ENCODE results near the gene P2RY6. TPM values are rescaled to one million over a fixed set of nuclear protein-coding genes. Genes with fewer than 3 reads are reported as not detected.

Gene P2RY6
- total RNA-seq, 1 experiment from 2014 or later, result 0.15 TPM

- no peaks in the 10 kb centered on the region for H3K27me3 ChIP-seq (ENCODE audit: insufficient read depth, low read length)
- ChIA-PET RAD21 (ENCODE audit: low non-redundant PET in 1 of 2, low total read pairs in 2 of 2, uncharacterized antibody in 2 of 2, unreplicated experiment in 2 of 2) (interaction anchor here in 1 of 2 experiments (0.6 to 1.0 kb wide), 3 partner anchors 47 to 100 kb away, joined by 3 to 4 read pairs (median 3); partner anchors contain the start of gene FCHSD2), CTCF (interaction anchor here (0.6 to 2.9 kb wide), 9 partner anchors 9 to 411 kb away, joined by 3 to 10 read pairs (median 4); no protein-coding TSS in a partner anchor), POLR2A (no interaction called here)
- H4K20me1 ChIP-seq (ENCODE audit: insufficient read depth), result no peaks in the 10 kb centered on the region
- H3K79me2 ChIP-seq (ENCODE audit: insufficient read depth, low read length), result no peaks in the 10 kb centered on the region
- peaks cover 0 to 26% of the 10 kb centered on the region in 2 experiments; a peak in 1 of 4 replicates for H3K4me1 ChIP-seq (ENCODE audit: control insufficient read depth in 1 of 2, insufficient read depth in 2 of 2, low read length in 2 of 2)
- peak; percentile 65 for DNase-seq (ENCODE audit: low read depth, low spot score)
- H3K9me2 ChIP-seq (ENCODE audit: insufficient read depth), result no peaks in the 10 kb centered on the region
- peak overlapping the region; percentile 36; the same call in 1 of the 2 replicates for H3K9ac ChIP-seq (ENCODE audit: low read length)
- no peaks in the 10 kb centered on the region for H3K36me3 ChIP-seq (ENCODE audit: control insufficient read depth in 1 of 2, insufficient read depth in 2 of 2, low read length in 2 of 2)
- H3K9me3 ChIP-seq (ENCODE audit: control insufficient read depth in 1 of 2, insufficient read depth in 1 of 2, low read depth in 1 of 2, low read length in 2 of 2), result no peaks in the 10 kb centered on the region
- ATAC-seq, result peak; percentile 93
- intact Hi-C loops (cut with micrococcal nuclease), result loop anchor here (1.0 to 5.0 kb wide), 4 partner anchors 47 to 411 kb away; no protein-coding TSS in a partner anchor
- H3K4me3 ChIP-seq (replicated peaks in 1 of 2; ENCODE audit: low read depth in 1 of 2, low read length in 2 of 2), result peak overlapping the region; percentile 42 to 48
- TF ChIP-seq RAD21 (IDR thresholded peaks at IDR 0.05; ENCODE audit: low read depth) (peak; percentile 93), POLR2AphosphoS5 (IDR thresholded peaks at IDR 0.05; ENCODE audit: low read depth, low read length) (peak; percentile 40; the same call in 1 of the 2 replicates), YY1 (IDR thresholded peaks at IDR 0.05; ENCODE audit: extremely low read depth, insufficient replicate concordance, low read depth, low read length) (peak; percentile 28), ELF1 (IDR thresholded peaks at IDR 0.05; ENCODE audit: borderline replicate concordance, low read depth) (peak; percentile 91; the same call in 1 of the 2 replicates)
- TF ChIP-seq, protein P1, sequence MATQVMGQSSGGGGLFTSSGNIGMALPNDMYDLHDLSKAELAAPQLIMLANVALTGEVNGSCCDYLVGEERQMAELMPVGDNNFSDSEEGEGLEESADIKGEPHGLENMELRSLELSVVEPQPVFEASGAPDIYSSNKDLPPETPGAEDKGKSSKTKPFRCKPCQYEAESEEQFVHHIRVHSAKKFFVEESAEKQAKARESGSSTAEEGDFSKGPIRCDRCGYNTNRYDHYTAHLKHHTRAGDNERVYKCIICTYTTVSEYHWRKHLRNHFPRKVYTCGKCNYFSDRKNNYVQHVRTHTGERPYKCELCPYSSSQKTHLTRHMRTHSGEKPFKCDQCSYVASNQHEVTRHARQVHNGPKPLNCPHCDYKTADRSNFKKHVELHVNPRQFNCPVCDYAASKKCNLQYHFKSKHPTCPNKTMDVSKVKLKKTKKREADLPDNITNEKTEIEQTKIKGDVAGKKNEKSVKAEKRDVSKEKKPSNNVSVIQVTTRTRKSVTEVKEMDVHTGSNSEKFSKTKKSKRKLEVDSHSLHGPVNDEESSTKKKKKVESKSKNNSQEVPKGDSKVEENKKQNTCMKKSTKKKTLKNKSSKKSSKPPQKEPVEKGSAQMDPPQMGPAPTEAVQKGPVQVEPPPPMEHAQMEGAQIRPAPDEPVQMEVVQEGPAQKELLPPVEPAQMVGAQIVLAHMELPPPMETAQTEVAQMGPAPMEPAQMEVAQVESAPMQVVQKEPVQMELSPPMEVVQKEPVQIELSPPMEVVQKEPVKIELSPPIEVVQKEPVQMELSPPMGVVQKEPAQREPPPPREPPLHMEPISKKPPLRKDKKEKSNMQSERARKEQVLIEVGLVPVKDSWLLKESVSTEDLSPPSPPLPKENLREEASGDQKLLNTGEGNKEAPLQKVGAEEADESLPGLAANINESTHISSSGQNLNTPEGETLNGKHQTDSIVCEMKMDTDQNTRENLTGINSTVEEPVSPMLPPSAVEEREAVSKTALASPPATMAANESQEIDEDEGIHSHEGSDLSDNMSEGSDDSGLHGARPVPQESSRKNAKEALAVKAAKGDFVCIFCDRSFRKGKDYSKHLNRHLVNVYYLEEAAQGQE (IDR thresholded peaks at IDR 0.05; ENCODE audit: low read depth), result no peak
- TF ChIP-seq, protein P2, sequence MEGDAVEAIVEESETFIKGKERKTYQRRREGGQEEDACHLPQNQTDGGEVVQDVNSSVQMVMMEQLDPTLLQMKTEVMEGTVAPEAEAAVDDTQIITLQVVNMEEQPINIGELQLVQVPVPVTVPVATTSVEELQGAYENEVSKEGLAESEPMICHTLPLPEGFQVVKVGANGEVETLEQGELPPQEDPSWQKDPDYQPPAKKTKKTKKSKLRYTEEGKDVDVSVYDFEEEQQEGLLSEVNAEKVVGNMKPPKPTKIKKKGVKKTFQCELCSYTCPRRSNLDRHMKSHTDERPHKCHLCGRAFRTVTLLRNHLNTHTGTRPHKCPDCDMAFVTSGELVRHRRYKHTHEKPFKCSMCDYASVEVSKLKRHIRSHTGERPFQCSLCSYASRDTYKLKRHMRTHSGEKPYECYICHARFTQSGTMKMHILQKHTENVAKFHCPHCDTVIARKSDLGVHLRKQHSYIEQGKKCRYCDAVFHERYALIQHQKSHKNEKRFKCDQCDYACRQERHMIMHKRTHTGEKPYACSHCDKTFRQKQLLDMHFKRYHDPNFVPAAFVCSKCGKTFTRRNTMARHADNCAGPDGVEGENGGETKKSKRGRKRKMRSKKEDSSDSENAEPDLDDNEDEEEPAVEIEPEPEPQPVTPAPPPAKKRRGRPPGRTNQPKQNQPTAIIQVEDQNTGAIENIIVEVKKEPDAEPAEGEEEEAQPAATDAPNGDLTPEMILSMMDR (IDR thresholded peaks at IDR 0.05 in 2 of 3, conservative IDR thresholded peaks at IDR 0.05 in 1 of 3; ENCODE audit: borderline replicate concordance in 1 of 3, insufficient read depth in 1 of 3, low read depth in 2 of 3, low read length in 2 of 3), result peak; percentile 96 to 98 (median 97)
- H3K4me2 ChIP-seq (ENCODE audit: low read length), result peak overlapping the region; percentile 73
- H3K27ac ChIP-seq (ENCODE audit: low read depth, low read length), result no peak overlapping the region
- BruUV-seq (replicated peaks), result no TSS peak
- H2AFZ ChIP-seq (ENCODE audit: low read depth, low read length, poor library complexity, severe bottlenecking), result no peak overlapping the region
These were observed 29.7 kb upstream of the P2RY6 start for GRCh38 chr11:73242251-73243092.

Data from HCT116 (cell line).